ENCODE results near the gene PTPRO. TPM values are rescaled to one million over a fixed set of nuclear protein-coding genes. Genes with fewer than 3 reads are reported as not detected.

Gene PTPRO
- polyA plus RNA-seq, 1 donor = 1.6 TPM

- Histone ChIP-seq H3K36me3 (ENCODE audit: control insufficient read depth, insufficient read depth, low read length) (no peaks in the 10 kb centered on the region), H3K27me3 (ENCODE audit: control insufficient read depth, insufficient read depth, low read length) (no peaks in the 10 kb centered on the region), H3K9me3 (ENCODE audit: control insufficient read depth, low read depth, low read length) (no peaks in the 10 kb centered on the region), H3K4me3 (ENCODE audit: low read length) (no peak overlapping the region), H3K4me1 (ENCODE audit: control insufficient read depth, insufficient read depth, low read length) (no peaks in the 10 kb centered on the region), H3K27ac (ENCODE audit: low read length) (no peak overlapping the region)
- no peak for DNase-seq
- WGBS (ENCODE audit: insufficient coverage, low lambda C conversion rate) = 80% methylated on average over 1 of the region's 5 CpGs
Measured at GRCh38 chr12:15596174-15596573, 273.9 kb downstream of the PTPRO start.

- WGBS (ENCODE audit: insufficient coverage, low lambda C conversion rate) = 80% methylated on average over 1 of the region's 5 CpGs
- H3K9me3 ChIP-seq (ENCODE audit: control insufficient read depth, low read depth, low read length) = no peaks in the 10 kb centered on the region
- no peak overlapping the region for H3K4me3 ChIP-seq (ENCODE audit: low read length)
- no peaks in the 10 kb centered on the region for H3K4me1 ChIP-seq (ENCODE audit: control insufficient read depth, insufficient read depth, low read length)
- H3K27me3 ChIP-seq (ENCODE audit: control insufficient read depth, insufficient read depth, low read length) = no peaks in the 10 kb centered on the region
- DNase-seq = no peak
- H3K27ac ChIP-seq (ENCODE audit: low read length) = no peak overlapping the region
- H3K36me3 ChIP-seq (ENCODE audit: control insufficient read depth, insufficient read depth, low read length) = no peaks in the 10 kb centered on the region
Measured at GRCh38 chr12:15597125-15597830, 275.0 kb downstream of the PTPRO start.

- no peaks in the 10 kb centered on the region for H3K4me1 ChIP-seq (ENCODE audit: control insufficient read depth, insufficient read depth, low read length)
- no peak overlapping the region for H3K4me3 ChIP-seq (ENCODE audit: low read length)
- 100% methylated on average over 1 of the region's 4 CpGs for WGBS (ENCODE audit: insufficient coverage, low lambda C conversion rate)
- H3K9me3 ChIP-seq (ENCODE audit: control insufficient read depth, low read depth, low read length) = no peaks in the 10 kb centered on the region
- DNase-seq = peak; percentile 11 to 20
- no peak overlapping the region for H3K27ac ChIP-seq (ENCODE audit: low read length)
- H3K27me3 ChIP-seq (ENCODE audit: control insufficient read depth, insufficient read depth, low read length) = no peaks in the 10 kb centered on the region
- H3K36me3 ChIP-seq (ENCODE audit: control insufficient read depth, insufficient read depth, low read length) = no peaks in the 10 kb centered on the region
Measured at GRCh38 chr12:15599266-15600037, 277.1 kb downstream of the PTPRO start.

GRCh38 chr12:15600223-15600935 is 278.1 kb downstream of the PTPRO start:
- no peak overlapping the region for H3K27ac ChIP-seq (ENCODE audit: low read length)
- H3K4me3 ChIP-seq (ENCODE audit: low read length) = no peak overlapping the region
- no peaks in the 10 kb centered on the region for H3K9me3 ChIP-seq (ENCODE audit: control insufficient read depth, low read depth, low read length)
- WGBS (ENCODE audit: insufficient coverage, low lambda C conversion rate) = 100% methylated on average over 1 of the region's 7 CpGs
- DNase-seq = no peak
- no peaks in the 10 kb centered on the region for H3K4me1 ChIP-seq (ENCODE audit: control insufficient read depth, insufficient read depth, low read length)
- H3K36me3 ChIP-seq (ENCODE audit: control insufficient read depth, insufficient read depth, low read length) = no peaks in the 10 kb centered on the region
- no peaks in the 10 kb centered on the region for H3K27me3 ChIP-seq (ENCODE audit: control insufficient read depth, insufficient read depth, low read length)

- H3K27me3 ChIP-seq (ENCODE audit: control insufficient read depth, insufficient read depth, low read length) = no peaks in the 10 kb centered on the region
- H3K27ac ChIP-seq (ENCODE audit: low read length) = no peak overlapping the region
- no peaks in the 10 kb centered on the region for H3K4me1 ChIP-seq (ENCODE audit: control insufficient read depth, insufficient read depth, low read length)
- no peak overlapping the region for H3K4me3 ChIP-seq (ENCODE audit: low read length)
- H3K9me3 ChIP-seq (ENCODE audit: control insufficient read depth, low read depth, low read length) = no peaks in the 10 kb centered on the region
- H3K36me3 ChIP-seq (ENCODE audit: control insufficient read depth, insufficient read depth, low read length) = no peaks in the 10 kb centered on the region
- no CpG with 5 or more reads among the region's 1 CpG for WGBS (ENCODE audit: insufficient coverage, low lambda C conversion rate)
- DNase-seq = no peak
Measured at GRCh38 chr12:15601210-15601800, 279.0 kb downstream of the PTPRO start.

GRCh38 chr12:15602051-15602672 is 279.9 kb downstream of the PTPRO start:
- DNase-seq = no peak
- Histone ChIP-seq H3K27ac (ENCODE audit: low read length) (no peak overlapping the region), H3K4me3 (ENCODE audit: low read length) (no peak overlapping the region), H3K36me3 (ENCODE audit: control insufficient read depth, insufficient read depth, low read length) (no peaks in the 10 kb centered on the region), H3K27me3 (ENCODE audit: control insufficient read depth, insufficient read depth, low read length) (no peaks in the 10 kb centered on the region), H3K4me1 (ENCODE audit: control insufficient read depth, insufficient read depth, low read length) (no peaks in the 10 kb centered on the region), H3K9me3 (ENCODE audit: control insufficient read depth, low read depth, low read length) (no peaks in the 10 kb centered on the region)
- WGBS (ENCODE audit: insufficient coverage, low lambda C conversion rate) = no CpG with 5 or more reads among the region's 3 CpGs

GRCh38 chr12:15603474-15604085 is 281.3 kb downstream of the PTPRO start:
- no peaks in the 10 kb centered on the region for H3K4me1 ChIP-seq (ENCODE audit: control insufficient read depth, insufficient read depth, low read length)
- no peak overlapping the region for H3K4me3 ChIP-seq (ENCODE audit: low read length)
- no peak for DNase-seq
- no CpG with 5 or more reads among the region's 4 CpGs for WGBS (ENCODE audit: insufficient coverage, low lambda C conversion rate)
- H3K27ac ChIP-seq (ENCODE audit: low read length) = no peak overlapping the region
- H3K9me3 ChIP-seq (ENCODE audit: control insufficient read depth, low read depth, low read length) = no peaks in the 10 kb centered on the region
- no peaks in the 10 kb centered on the region for H3K36me3 ChIP-seq (ENCODE audit: control insufficient read depth, insufficient read depth, low read length)
- H3K27me3 ChIP-seq (ENCODE audit: control insufficient read depth, insufficient read depth, low read length) = no peaks in the 10 kb centered on the region

GRCh38 chr12:15605881-15606590 is 283.7 kb downstream of the PTPRO start:
- Histone ChIP-seq H3K27me3 (ENCODE audit: control insufficient read depth, insufficient read depth, low read length) (no peaks in the 10 kb centered on the region), H3K36me3 (ENCODE audit: control insufficient read depth, insufficient read depth, low read length) (no peaks in the 10 kb centered on the region), H3K27ac (ENCODE audit: low read length) (no peak overlapping the region), H3K4me1 (ENCODE audit: control insufficient read depth, insufficient read depth, low read length) (no peaks in the 10 kb centered on the region), H3K4me3 (ENCODE audit: low read length) (no peak overlapping the region), H3K9me3 (ENCODE audit: control insufficient read depth, low read depth, low read length) (no peaks in the 10 kb centered on the region)
- 90% methylated on average over 2 of the region's 10 CpGs for WGBS (ENCODE audit: insufficient coverage, low lambda C conversion rate)
- no peak for DNase-seq

GRCh38 chr12:15608406-15608805 is 286.1 kb downstream of the PTPRO start:
- no peaks in the 10 kb centered on the region for H3K27me3 ChIP-seq (ENCODE audit: control insufficient read depth, insufficient read depth, low read length)
- 89% methylated on average over 1 of the region's 1 CpG for WGBS (ENCODE audit: insufficient coverage, low lambda C conversion rate)
- H3K36me3 ChIP-seq (ENCODE audit: control insufficient read depth, insufficient read depth, low read length) = no peaks in the 10 kb centered on the region
- no peak overlapping the region for H3K27ac ChIP-seq (ENCODE audit: low read length)
- no peak overlapping the region for H3K4me3 ChIP-seq (ENCODE audit: low read length)
- DNase-seq = no peak
- peaks cover 2% of the 10 kb centered on the region for H3K9me3 ChIP-seq (ENCODE audit: control insufficient read depth, low read depth, low read length)
- no peaks in the 10 kb centered on the region for H3K4me1 ChIP-seq (ENCODE audit: control insufficient read depth, insufficient read depth, low read length)

Measured in large intestine (tissue), 3 donors.